Measurements from ENCODE around the gene NFYB.

DNA sequence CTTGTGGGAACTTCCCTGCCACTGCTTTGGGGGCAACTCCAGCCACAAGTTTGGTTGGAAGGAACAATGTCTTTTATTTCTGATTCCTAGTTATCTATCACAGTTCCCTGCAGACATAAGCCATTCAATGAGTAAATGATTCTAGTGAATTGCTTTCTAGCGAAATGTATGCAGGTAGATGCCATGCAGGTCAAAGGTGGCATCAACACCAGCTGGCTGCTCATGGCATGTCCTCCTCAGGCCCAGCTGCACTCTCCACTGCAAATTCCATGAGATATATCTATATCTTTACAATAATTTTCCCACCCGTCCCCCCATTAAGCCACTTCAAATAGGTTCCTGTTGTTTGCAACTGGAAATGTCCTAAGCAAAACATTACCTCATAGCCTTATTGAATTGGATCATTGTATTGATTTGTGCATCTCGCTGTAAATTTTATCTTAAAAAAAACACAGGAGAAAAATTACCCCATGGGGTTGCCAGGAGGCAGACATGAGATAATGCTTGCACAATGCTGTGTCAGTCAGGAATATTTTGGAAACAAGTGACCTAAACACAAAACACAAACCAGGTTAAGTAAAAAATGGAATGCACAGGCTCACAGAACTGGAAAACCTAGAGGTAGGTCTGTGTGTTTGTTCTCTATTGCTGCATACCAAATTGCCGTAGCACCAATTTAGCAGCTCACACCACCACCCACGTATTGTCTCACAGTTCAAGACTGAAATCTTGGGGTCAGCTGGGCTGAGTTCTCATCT, 44.8 kb upstream of the NFYB start:
- TF ChIP-seq, protein P1, sequence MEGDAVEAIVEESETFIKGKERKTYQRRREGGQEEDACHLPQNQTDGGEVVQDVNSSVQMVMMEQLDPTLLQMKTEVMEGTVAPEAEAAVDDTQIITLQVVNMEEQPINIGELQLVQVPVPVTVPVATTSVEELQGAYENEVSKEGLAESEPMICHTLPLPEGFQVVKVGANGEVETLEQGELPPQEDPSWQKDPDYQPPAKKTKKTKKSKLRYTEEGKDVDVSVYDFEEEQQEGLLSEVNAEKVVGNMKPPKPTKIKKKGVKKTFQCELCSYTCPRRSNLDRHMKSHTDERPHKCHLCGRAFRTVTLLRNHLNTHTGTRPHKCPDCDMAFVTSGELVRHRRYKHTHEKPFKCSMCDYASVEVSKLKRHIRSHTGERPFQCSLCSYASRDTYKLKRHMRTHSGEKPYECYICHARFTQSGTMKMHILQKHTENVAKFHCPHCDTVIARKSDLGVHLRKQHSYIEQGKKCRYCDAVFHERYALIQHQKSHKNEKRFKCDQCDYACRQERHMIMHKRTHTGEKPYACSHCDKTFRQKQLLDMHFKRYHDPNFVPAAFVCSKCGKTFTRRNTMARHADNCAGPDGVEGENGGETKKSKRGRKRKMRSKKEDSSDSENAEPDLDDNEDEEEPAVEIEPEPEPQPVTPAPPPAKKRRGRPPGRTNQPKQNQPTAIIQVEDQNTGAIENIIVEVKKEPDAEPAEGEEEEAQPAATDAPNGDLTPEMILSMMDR (IDR thresholded peaks at IDR 0.05 in 4 of 5, conservative IDR thresholded peaks at IDR 0.05 in 1 of 5) = no peak
- TF ChIP-seq POLR2A (IDR thresholded peaks at IDR 0.05) = no peak

Measured in gastrocnemius medialis (tissue), 4 donors.